NB4 (cell line): ENCODE data around the gene ARHGEF12.

ENCODE experiments used
- CTCF ChIP-seq: IDR thresholded peaks from one replicate; pipeline ENCODE4 v1.5.1; 2012; ENCODE audit warnings: low read depth, low read length
- MAX ChIP-seq: IDR thresholded peaks from 2 replicates; pipeline ENCODE4 v1.6.1; 2011; ENCODE audit warnings: low read depth, low read length
- MYC ChIP-seq: IDR thresholded peaks from 2 replicates; pipeline ENCODE4 v1.6.1; 2011; ENCODE audit warnings: low read depth, low read length
- POLR2A ChIP-seq: IDR thresholded peaks from 2 replicates; pipeline ENCODE4 v1.6.1; 2011; ENCODE audit warnings: mild to moderate bottlenecking; ENCODE audit not compliant: insufficient read length; ENCODE audit errors: extremely low read depth

GRCh38 chr11:120430146-120430545, 93.9 kb downstream of the ARHGEF12 start:
- TF ChIP-seq POLR2A: no peak
- no peak for TF ChIP-seq MAX
- TF ChIP-seq MYC: no peak
- no peak for TF ChIP-seq CTCF
